Sigmoid colon (tissue), 7 donors: ENCODE measurements around the gene TNNT1. TPM values are rescaled to one million over a fixed set of nuclear protein-coding genes. Genes with fewer than 3 reads are reported as not detected.

Experiments
- DNase-seq: peaks from one replicate; pipeline ENCODE4 v3.0.0-alpha.2; 2019
- H3K27ac ChIP-seq, 4 donors: fragments of 200-600 bp; sonication (generic); one replicate each; pipeline ENCODE4 v1.5.1; 2016 to 2019; ENCODE audit warnings: mild to moderate bottlenecking in 1 of 4
- H3K27me3 ChIP-seq, 3 donors: fragments of 200-600 bp; sonication (generic); one replicate each; pipeline ENCODE4 v1.5.1; 2019; ENCODE audit warnings: mild to moderate bottlenecking in 1 of 3
- H3K36me3 ChIP-seq, 4 donors: fragments of 200-600 bp; sonication (generic); one replicate each; pipeline ENCODE4 v1.5.1; 2016 to 2019
- H3K4me1 ChIP-seq, 4 donors: fragments of 200-600 bp; sonication (generic); one replicate each; pipeline ENCODE4 v1.5.1; 2017 to 2019
- H3K4me3 ChIP-seq, 4 donors: fragments of 200-600 bp; sonication (generic); one replicate each; pipeline ENCODE4 v1.5.1; 2017 to 2019; ENCODE audit warnings: mild to moderate bottlenecking in 2 of 4, moderate library complexity in 1 of 4
- H3K9me3 ChIP-seq, 4 donors: fragments of 200-600 bp in 3 of 4; sonication (generic) in 3 of 4; one replicate each; pipeline versions ENCODE4 v1.5.1 to v1.6.1; 2013 to 2019
- EP300 ChIP-seq, 4 donors: sonication (generic); formaldehyde crosslinking; IDR thresholded peaks; one replicate each; pipeline ENCODE4 v1.6.1; 2017; ENCODE audit warnings: antibody characterized with exemption in 4 of 4
- POLR2A ChIP-seq, 2 donors: fragments of 450-650 bp; IDR thresholded peaks; one replicate each; pipeline ENCODE4 v1.6.1; 2016; ENCODE audit warnings: antibody characterized with exemption in 2 of 2, mild to moderate bottlenecking in 2 of 2, moderate library complexity in 2 of 2
- POLR2AphosphoS5 ChIP-seq, 4 donors: sonication (generic); formaldehyde crosslinking; IDR thresholded peaks; one replicate each; pipeline ENCODE4 v1.6.1; 2017; ENCODE audit warnings: antibody characterized with exemption in 4 of 4
- WGBS, 2 donors: extraction: QIAGEN DNeasy Blood & Tissue Kit; methylation state at CpG; one replicate each; pipeline ENCODE4 v1.1.7; 2013; 5-methylcytosine and 5-hydroxymethylcytosine counted together
- intact Hi-C: fragments of 100-400 bp; cut with DNase I; formaldehyde crosslinking; loops from one replicate; pipeline ENCODE4 v1.15.1; 2023
- polyA plus RNA-seq, 3 donors: library from polyadenylated mRNA; stranded (reverse); fragments of 200-250 nt; gene quantifications; one replicate each; pipeline ENCODE4 v1.2.3, GENCODE V29; 2013
- total RNA-seq, 4 donors: library from RNA; depleted of rRNA; stranded (reverse); fragments of >200 nt; gene quantifications; one replicate each; pipeline ENCODE4 v1.1.0, GENCODE V29; 2016
- TF ChIP-seq, protein P1 (sequence below), 4 experiments: fragments of 450-650 bp in 3 of 4; fragments of 200-600 bp in 1 of 4; IDR thresholded peaks; one replicate each; pipeline ENCODE4 v1.5.1; 2016 to 2019; ENCODE audit warnings: antibody characterized with exemption in 4 of 4, mild to moderate bottlenecking in 3 of 4, moderate library complexity in 2 of 4
- donor health status: healthy with polysubstance abuse.
- donor health status: Bipolar disorder and iron deficiency.
- donor health status: healthy.

TNNT1 gene
- total and polyA plus RNA-seq, 7 donors = 1.4 to 17.4 (median 2.2) TPM; not detected in 3

DNA sequence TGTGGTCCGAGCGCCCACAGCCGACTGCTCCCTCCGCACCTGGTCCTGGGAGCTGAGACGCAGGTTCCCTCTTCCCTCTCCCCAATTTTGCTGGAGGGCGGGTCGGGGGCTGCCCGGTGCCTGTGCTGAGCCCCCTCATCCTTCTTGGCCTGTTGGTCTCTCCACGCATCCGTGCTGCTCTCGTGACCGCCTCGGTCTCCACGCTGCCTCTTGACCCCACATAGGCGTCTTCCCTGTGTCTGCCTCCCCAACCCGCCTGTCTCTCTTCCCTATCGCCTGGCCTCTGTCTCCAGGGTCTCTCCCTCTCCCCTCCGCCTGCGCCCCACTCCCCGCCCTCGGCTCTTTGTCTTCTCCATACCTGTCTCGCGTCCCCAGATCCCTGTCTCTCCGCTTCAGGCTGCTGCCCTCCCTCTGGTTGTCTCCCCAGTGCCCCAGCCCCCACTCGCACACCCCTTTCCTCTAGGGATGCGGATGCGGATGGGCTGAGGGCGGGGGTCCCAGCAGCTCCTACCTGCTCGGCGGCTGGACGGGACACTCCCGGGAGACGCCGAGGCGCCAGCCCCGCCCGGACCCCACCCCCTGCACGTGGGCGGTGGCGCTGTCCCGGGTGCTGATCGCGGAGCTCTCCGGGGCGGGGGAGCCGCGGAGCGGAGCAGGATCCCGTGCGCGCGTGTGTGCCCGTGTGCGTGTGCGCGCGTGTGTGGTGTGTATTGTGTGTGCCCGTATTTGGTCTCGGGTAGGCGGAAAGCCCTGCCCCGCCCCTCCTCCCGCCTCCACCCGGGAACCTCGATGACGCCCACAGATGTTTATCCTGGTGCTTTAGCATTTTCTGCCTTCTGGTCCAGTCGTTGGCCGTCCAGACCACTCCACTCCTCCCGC lies 30.8 kb upstream of the TNNT1 start, which contains the start of gene SYT5:
SYT5 (minus strand) TSS at position 684 of the 879 bp plus-strand sequence. CDS start 1,248 bp downstream, outside the sequence.
- WGBS, 2 donors = 1 to 2% methylated on average over 68 of the region's 68 CpGs
- no peaks in the 10 kb centered on the region for H3K36me3 ChIP-seq
- H3K4me1 ChIP-seq = peaks cover 0 to 22% (median 16%) of the 10 kb centered on the region in 4 donors
- H3K27me3 ChIP-seq = peaks cover 46 to 88% (median 81%) of the 10 kb centered on the region in 3 donors
- no peak for DNase-seq
- peak within 1 kb of the TSS in 3 of 4 donors; percentile 2 to 35 (median 29) for H3K4me3 ChIP-seq
- no peaks in the 10 kb centered on the region for H3K9me3 ChIP-seq
- intact Hi-C loops = no loop called here
- H3K27ac ChIP-seq = no peak within 1 kb of the TSS
- TF ChIP-seq POLR2AphosphoS5 (IDR thresholded peaks at IDR 0.05) = no peak
- TF ChIP-seq, protein P1, sequence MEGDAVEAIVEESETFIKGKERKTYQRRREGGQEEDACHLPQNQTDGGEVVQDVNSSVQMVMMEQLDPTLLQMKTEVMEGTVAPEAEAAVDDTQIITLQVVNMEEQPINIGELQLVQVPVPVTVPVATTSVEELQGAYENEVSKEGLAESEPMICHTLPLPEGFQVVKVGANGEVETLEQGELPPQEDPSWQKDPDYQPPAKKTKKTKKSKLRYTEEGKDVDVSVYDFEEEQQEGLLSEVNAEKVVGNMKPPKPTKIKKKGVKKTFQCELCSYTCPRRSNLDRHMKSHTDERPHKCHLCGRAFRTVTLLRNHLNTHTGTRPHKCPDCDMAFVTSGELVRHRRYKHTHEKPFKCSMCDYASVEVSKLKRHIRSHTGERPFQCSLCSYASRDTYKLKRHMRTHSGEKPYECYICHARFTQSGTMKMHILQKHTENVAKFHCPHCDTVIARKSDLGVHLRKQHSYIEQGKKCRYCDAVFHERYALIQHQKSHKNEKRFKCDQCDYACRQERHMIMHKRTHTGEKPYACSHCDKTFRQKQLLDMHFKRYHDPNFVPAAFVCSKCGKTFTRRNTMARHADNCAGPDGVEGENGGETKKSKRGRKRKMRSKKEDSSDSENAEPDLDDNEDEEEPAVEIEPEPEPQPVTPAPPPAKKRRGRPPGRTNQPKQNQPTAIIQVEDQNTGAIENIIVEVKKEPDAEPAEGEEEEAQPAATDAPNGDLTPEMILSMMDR (IDR thresholded peaks at IDR 0.05) = no peak
- no peak for TF ChIP-seq POLR2A (IDR thresholded peaks at IDR 0.05)
- no peak for TF ChIP-seq EP300 (IDR thresholded peaks at IDR 0.05)

DNA sequence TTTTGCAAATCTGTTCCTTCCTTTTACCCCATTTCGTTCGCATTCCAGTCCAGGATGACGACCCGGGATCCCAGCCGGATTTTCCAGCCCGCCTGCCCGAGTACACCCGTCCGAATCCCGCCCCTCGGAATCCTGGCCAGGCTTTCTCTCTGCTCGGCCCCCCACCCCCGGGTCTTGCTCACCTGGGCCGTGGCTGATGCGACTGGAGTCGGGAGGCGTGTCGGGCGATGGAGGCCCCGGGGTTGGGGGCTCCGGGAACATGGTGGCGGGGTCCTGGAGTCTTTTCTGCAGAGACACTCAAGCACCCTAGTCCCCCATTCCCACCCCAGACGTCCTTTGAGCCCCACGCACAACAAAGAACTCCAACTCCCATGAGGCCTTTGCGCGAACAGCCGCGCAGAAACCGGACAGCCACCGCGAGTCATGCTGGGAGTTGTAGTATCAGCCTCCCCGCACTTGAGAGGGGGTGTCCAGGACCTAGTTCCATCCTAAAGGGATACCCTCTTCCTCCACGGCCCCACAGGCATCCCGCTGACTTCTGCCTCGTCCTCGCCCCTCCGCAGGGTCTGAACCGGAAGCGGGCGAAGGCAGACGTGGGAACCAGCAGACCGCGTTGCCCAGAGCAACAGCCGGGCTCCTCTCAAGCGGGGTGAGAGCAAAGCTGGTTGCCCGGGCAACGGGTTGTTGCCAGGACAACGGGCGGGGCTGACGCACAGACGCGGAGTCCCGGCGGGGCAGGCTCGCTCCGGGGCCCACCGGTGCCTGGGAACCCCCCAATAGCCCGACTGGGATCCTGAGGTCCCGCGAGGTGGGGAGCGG lies 30.0 kb upstream of the TNNT1 start:
- no peak overlapping the region for H3K27ac ChIP-seq
- H3K4me3 ChIP-seq = peak overlapping the region in 3 of 4 donors; percentile 2 to 35 (median 29)

GRCh38 chr19:55176076-55176475 lies 27.1 kb upstream of the TNNT1 start:
- H3K4me1 ChIP-seq = peaks cover 0 to 37% (median 27%) of the 10 kb centered on the region in 4 donors
- no peaks in the 10 kb centered on the region for H3K9me3 ChIP-seq
- peaks cover 66 to 100% (median 98%) of the 10 kb centered on the region in 3 donors for H3K27me3 ChIP-seq
- H3K4me3 ChIP-seq = no peak overlapping the region
- no peak for DNase-seq
- WGBS, 2 donors = 15 to 36% methylated on average over 2 of the region's 2 CpGs
- H3K36me3 ChIP-seq = no peaks in the 10 kb centered on the region
- TF ChIP-seq POLR2AphosphoS5 (IDR thresholded peaks at IDR 0.05) = no peak
- TF ChIP-seq, protein P1 (IDR thresholded peaks at IDR 0.05) = no peak
- no peak for TF ChIP-seq EP300 (IDR thresholded peaks at IDR 0.05)
- TF ChIP-seq POLR2A (IDR thresholded peaks at IDR 0.05) = no peak
- no peak overlapping the region for H3K27ac ChIP-seq
- intact Hi-C loops = no loop called here

More for the DNA sequence above, 30.0 kb upstream of the TNNT1 start:
- no peak for DNase-seq
- TF ChIP-seq, protein P1 (IDR thresholded peaks at IDR 0.05) = no peak
- TF ChIP-seq EP300 (IDR thresholded peaks at IDR 0.05) (no peak), POLR2A (IDR thresholded peaks at IDR 0.05) (no peak), POLR2AphosphoS5 (IDR thresholded peaks at IDR 0.05) (no peak)
- Histone ChIP-seq H3K4me1 (peaks cover 0 to 29% (median 18%) of the 10 kb centered on the region in 4 donors), H3K9me3 (no peaks in the 10 kb centered on the region), H3K27me3 (peaks cover 54 to 96% (median 89%) of the 10 kb centered on the region in 3 donors), H3K36me3 (no peaks in the 10 kb centered on the region)
- intact Hi-C loops = no loop called here
- WGBS, 2 donors = 5 to 14% methylated on average over 61 of the region's 61 CpGs

DNA sequence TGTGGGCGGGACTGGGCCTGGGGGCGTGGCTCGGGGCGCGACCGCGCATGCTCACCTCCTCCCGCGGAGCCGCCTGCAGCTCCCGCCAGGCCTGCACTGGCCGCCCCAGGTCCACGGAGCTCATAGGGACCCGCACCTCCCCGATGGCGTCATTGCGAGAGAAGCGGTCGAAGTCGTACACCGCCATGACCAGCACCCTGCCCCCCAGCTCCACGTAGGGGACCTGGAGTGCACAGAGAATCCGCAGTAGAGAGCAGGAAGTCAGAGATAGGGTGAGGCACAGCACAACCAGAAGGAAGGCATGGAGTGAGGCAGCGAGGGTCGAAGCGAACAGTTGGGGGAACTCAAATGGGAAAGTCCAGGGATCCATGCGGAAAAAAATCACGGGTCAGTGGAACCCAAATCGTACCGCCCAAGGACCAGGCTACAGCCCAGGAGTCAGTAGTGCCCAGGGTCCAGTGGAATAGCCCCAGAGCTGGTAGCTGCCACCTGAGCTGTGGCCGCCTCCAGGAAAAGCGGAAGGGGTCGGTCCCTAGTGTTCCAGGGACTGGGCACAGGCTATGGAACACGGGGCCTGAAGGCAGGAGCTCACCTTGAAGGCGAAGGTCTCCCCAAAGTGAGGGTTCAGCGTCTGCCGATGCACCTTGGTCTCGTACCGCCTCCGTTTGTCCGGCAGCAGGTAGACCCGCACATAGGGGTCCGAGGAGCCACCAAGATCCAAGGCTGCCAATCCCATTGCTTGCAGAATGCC lies 26.3 kb upstream of the TNNT1 start:
- Histone ChIP-seq H3K27me3 (peaks cover 59 to 100% (median 97%) of the 10 kb centered on the region in 3 donors), H3K4me1 (peaks cover 0 to 36% (median 26%) of the 10 kb centered on the region in 4 donors), H3K4me3 (no peak overlapping the region), H3K36me3 (no peaks in the 10 kb centered on the region), H3K9me3 (no peaks in the 10 kb centered on the region), H3K27ac (no peak overlapping the region)
- WGBS, 2 donors = 61 to 74% methylated on average over 43 of the region's 43 CpGs
- intact Hi-C loops = no loop called here
- no peak for DNase-seq
- no peak for TF ChIP-seq POLR2AphosphoS5 (IDR thresholded peaks at IDR 0.05)
